ENCODE data around the gene SERPINA5. TPM values are rescaled to one million over a fixed set of nuclear protein-coding genes. Genes with fewer than 3 reads are reported as not detected.

Gene SERPINA5
- total RNA-seq, 1 donor = 0.36 TPM

DNA sequence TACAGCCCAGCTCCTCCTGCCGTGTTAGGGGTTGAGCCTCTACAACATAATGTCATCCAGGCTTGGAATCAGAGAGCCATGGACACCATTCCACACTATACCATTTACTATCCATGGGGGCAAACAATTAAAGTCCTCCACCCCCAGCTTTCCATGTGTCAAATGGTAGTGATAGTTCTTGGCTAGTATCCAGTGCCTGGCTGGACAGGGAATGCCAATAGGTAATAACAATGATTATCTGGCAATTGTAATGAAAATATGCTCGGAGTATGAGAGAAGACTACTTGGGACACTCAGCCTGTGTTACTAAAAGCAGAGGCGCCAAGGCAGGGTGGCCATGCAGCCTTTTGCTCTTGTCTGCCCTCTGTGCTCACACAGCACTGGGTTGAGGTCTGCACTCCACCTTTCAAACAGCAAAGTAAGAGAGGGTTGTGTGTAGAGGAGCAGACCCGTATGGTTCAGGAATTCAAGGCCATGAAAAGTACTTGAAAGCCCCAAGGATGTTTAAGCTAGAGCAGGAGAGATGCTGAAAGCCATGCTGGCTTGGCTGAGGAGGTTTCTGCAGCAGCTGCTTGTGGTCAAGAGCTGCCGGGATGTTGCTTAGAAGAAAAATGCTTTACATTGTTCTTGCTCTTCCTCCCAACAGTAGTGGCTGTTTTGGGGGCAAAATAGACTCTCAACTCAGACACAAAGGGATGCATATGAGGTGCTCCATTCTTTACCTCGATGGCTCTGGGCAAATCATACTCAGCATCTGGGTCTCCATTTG lies 41.6 kb downstream of the SERPINA5 start:
- TF ChIP-seq, protein P1, sequence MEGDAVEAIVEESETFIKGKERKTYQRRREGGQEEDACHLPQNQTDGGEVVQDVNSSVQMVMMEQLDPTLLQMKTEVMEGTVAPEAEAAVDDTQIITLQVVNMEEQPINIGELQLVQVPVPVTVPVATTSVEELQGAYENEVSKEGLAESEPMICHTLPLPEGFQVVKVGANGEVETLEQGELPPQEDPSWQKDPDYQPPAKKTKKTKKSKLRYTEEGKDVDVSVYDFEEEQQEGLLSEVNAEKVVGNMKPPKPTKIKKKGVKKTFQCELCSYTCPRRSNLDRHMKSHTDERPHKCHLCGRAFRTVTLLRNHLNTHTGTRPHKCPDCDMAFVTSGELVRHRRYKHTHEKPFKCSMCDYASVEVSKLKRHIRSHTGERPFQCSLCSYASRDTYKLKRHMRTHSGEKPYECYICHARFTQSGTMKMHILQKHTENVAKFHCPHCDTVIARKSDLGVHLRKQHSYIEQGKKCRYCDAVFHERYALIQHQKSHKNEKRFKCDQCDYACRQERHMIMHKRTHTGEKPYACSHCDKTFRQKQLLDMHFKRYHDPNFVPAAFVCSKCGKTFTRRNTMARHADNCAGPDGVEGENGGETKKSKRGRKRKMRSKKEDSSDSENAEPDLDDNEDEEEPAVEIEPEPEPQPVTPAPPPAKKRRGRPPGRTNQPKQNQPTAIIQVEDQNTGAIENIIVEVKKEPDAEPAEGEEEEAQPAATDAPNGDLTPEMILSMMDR (IDR thresholded peaks at IDR 0.05; ENCODE audit: extremely low read depth, low read depth, low read length) = no peak
- Histone ChIP-seq H3K9me3 (ENCODE audit: low read depth, low read length) (peaks cover 12% of the 10 kb centered on the region), H2AFZ (ENCODE audit: low read length) (no peak overlapping the region), H4K20me1 (ENCODE audit: insufficient read depth, low read length) (no peaks in the 10 kb centered on the region), H3K79me2 (ENCODE audit: insufficient read depth, low read length) (no peaks in the 10 kb centered on the region), H3K27me3 (ENCODE audit: insufficient read depth, low read length) (peaks cover 4% of the 10 kb centered on the region), H3K36me3 (ENCODE audit: insufficient read depth, low read length) (no peaks in the 10 kb centered on the region), H3K4me1 (ENCODE audit: insufficient read depth, low read length) (no peaks in the 10 kb centered on the region), H3K4me2 (ENCODE audit: insufficient read depth, low read length) (no peak overlapping the region), H3K27ac (ENCODE audit: low read depth, low read length) (no peak overlapping the region), H3K4me3 (ENCODE audit: insufficient read depth, low read length) (no peak overlapping the region)
- no peak for DNase-seq (ENCODE audit: insufficient read length, low spot score, missing footprints)

DNA sequence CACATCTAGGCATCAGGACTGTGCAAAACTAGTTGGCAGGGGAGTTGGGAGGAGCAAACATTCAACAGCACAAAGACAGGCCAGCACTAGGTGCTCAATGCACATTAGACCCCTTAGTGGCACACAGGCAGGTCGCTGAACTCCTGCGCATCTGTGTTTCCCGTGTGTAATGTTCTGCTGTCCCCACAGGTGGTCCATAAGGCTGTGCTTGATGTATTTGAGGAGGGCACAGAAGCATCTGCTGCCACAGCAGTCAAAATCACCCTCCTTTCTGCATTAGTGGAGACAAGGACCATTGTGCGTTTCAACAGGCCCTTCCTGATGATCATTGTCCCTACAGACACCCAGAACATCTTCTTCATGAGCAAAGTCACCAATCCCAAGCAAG lies 42.2 kb downstream of the SERPINA5 start:
- DNase-seq (ENCODE audit: insufficient read length, low spot score, missing footprints) = no peak
- H3K27ac ChIP-seq (ENCODE audit: low read depth, low read length) = no peak overlapping the region
- no peaks in the 10 kb centered on the region for H3K36me3 ChIP-seq (ENCODE audit: insufficient read depth, low read length)
- H3K79me2 ChIP-seq (ENCODE audit: insufficient read depth, low read length) = no peaks in the 10 kb centered on the region
- no peak overlapping the region for H2AFZ ChIP-seq (ENCODE audit: low read length)
- H3K4me2 ChIP-seq (ENCODE audit: insufficient read depth, low read length) = no peak overlapping the region
- H3K4me1 ChIP-seq (ENCODE audit: insufficient read depth, low read length) = no peaks in the 10 kb centered on the region
- TF ChIP-seq, protein P1 (IDR thresholded peaks at IDR 0.05; ENCODE audit: extremely low read depth, low read depth, low read length) = no peak
- H3K9me3 ChIP-seq (ENCODE audit: low read depth, low read length) = peaks cover 6% of the 10 kb centered on the region
- H3K27me3 ChIP-seq (ENCODE audit: insufficient read depth, low read length) = peaks cover 4% of the 10 kb centered on the region
- no peak overlapping the region for H3K4me3 ChIP-seq (ENCODE audit: insufficient read depth, low read length)
- no peaks in the 10 kb centered on the region for H4K20me1 ChIP-seq (ENCODE audit: insufficient read depth, low read length)

DNA sequence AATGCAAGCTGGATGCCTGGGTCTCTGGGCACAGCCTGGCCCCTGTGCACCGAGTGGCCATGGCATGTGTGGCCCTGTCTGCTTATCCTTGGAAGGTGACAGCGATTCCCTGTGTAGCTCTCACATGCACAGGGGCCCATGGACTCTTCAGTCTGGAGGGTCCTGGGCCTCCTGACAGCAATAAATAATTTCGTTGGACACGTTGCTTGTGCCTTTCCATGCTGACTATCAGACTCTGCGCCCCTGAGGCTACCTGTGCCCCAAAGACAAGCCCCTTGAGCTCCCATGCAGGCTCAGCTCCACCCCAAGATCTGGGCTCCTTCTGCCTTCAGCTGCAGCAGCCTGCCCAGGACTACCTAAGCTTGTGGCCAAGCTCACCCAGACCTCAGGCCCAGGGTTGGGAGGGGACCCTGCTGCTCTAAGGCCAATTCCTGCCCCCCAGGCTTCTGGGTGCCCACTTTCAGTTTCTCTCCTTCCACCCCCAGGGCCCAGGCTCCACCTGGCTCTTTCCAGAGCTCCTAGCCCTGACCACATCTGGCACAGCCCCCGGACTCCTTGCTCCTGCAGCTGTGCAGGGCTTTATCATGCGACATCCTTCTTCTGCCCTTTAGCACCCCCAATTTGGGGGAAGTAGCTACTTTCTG lies 42.8 kb downstream of the SERPINA5 start:
- Histone ChIP-seq H3K36me3 (ENCODE audit: insufficient read depth, low read length) (no peaks in the 10 kb centered on the region), H4K20me1 (ENCODE audit: insufficient read depth, low read length) (no peaks in the 10 kb centered on the region), H3K27ac (ENCODE audit: low read depth, low read length) (no peak overlapping the region), H3K9me3 (ENCODE audit: low read depth, low read length) (peaks cover under 1% of the 10 kb centered on the region), H3K27me3 (ENCODE audit: insufficient read depth, low read length) (peaks cover 4% of the 10 kb centered on the region), H2AFZ (ENCODE audit: low read length) (no peak overlapping the region), H3K4me1 (ENCODE audit: insufficient read depth, low read length) (no peaks in the 10 kb centered on the region), H3K79me2 (ENCODE audit: insufficient read depth, low read length) (no peaks in the 10 kb centered on the region), H3K4me2 (ENCODE audit: insufficient read depth, low read length) (no peak overlapping the region), H3K4me3 (ENCODE audit: insufficient read depth, low read length) (no peak overlapping the region)
- TF ChIP-seq, protein P1 (IDR thresholded peaks at IDR 0.05; ENCODE audit: extremely low read depth, low read depth, low read length) = no peak
- DNase-seq (ENCODE audit: insufficient read length, low spot score, missing footprints) = no peak
